H1 (cell line): ENCODE measurements around the gene LILRB3. TPM values are rescaled to one million over a fixed set of nuclear protein-coding genes. Genes with fewer than 3 reads are reported as not detected.

ENCODE experiments used
- CTCF ChIA-PET: fragments of 300-600 bp; sonication (Branson Sonifier 250); formaldehyde crosslinking; loops from one replicate; lab custom pipeline; 2021; ENCODE audit not compliant: partially characterized antibody; lab: Charles Lee
- POLR2A ChIA-PET: fragments of 300-600 bp; sonication (Branson Sonifier 250); formaldehyde crosslinking; loops from one replicate; lab custom pipeline; 2021; ENCODE audit warnings: inconsistent platforms; ENCODE audit not compliant: partially characterized antibody; lab: Charles Lee
- DNase-seq, 2 experiments: peaks; one replicate each; pipeline versions ENCODE4 v3.0.0 to v3.0.0-alpha.2; 2010 to 2022; ENCODE audit warnings: low spot score in 2 of 2, low read depth in 1 of 2, mixed read lengths in 1 of 2
- FAIRE-seq: peaks from 2 replicates; lab custom pipeline; 2011; peaks lifted over from hg19 to GRCh38; lab: Jason Lieb, UNC
- H2AFZ ChIP-seq: 2 replicates; pipeline ENCODE4 v1.8.1; 2012; ENCODE audit warnings: low read length, inconsistent platforms
- H2AK5ac ChIP-seq: 2 replicates; pipeline ENCODE4 v1.6.1; 2013; ENCODE audit warnings: low read depth, low read length
- H2BK120ac ChIP-seq: replicated peaks from 2 replicates; pipeline ENCODE3; 2013; ENCODE audit warnings: low read depth, low read length, inconsistent platforms
- H2BK12ac ChIP-seq: 2 replicates; pipeline ENCODE4 v1.6.1; 2013; ENCODE audit warnings: low read depth, low read length
- H2BK15ac ChIP-seq: 2 replicates; pipeline ENCODE4 v1.6.1; 2013; ENCODE audit warnings: low read length
- H2BK20ac ChIP-seq: 2 replicates; pipeline ENCODE4 v1.6.1; 2013; ENCODE audit warnings: low read length
- H2BK5ac ChIP-seq: 2 replicates; pipeline ENCODE4 v1.6.1; 2013; ENCODE audit warnings: low read depth, low read length
- H3K14ac ChIP-seq: 2 replicates; pipeline ENCODE4 v1.6.1; 2013; ENCODE audit warnings: inconsistent platforms; ENCODE audit not compliant: insufficient read length
- H3K18ac ChIP-seq: 2 replicates; pipeline ENCODE4 v1.6.1; 2013; ENCODE audit warnings: low read length; ENCODE audit errors: extremely low read depth
- H3K23ac ChIP-seq: 2 replicates; pipeline ENCODE4 v1.6.1; 2013; ENCODE audit warnings: inconsistent platforms; ENCODE audit not compliant: insufficient read length
- H3K23me2 ChIP-seq: 2 replicates; pipeline ENCODE4 v1.6.1; 2013; ENCODE audit warnings: low read depth, low read length
- H3K27ac ChIP-seq: 2 replicates; pipeline ENCODE4 v1.6.1; 2011; ENCODE audit warnings: low read depth, low read length, inconsistent platforms
- H3K27me3 ChIP-seq, 4 experiments: replicated peaks in 1 of 4; 1 replicate in 1 of 4; 2 replicates in 3 of 4; pipeline versions ENCODE4 v1.6.1 to v1.8.1; 2011 to 2013; ENCODE audit warnings: low read length in 3 of 4, mild to moderate bottlenecking in 3 of 4, inconsistent platforms in 2 of 4, mixed read lengths in 2 of 4, moderate library complexity in 1 of 4; ENCODE audit not compliant: control insufficient read depth in 3 of 4, insufficient read depth in 3 of 4; ENCODE audit errors: extremely low read depth in 1 of 4
- H3K36me3 ChIP-seq, 4 experiments: 2 replicates each; pipeline versions ENCODE4 v1.6.1 to v1.8.1; 2011 to 2013; ENCODE audit warnings: mild to moderate bottlenecking in 4 of 4, low read length in 3 of 4, moderate library complexity in 2 of 4, control low read depth in 1 of 4, inconsistent platforms in 1 of 4; ENCODE audit not compliant: insufficient read depth in 4 of 4, control insufficient read depth in 2 of 4
- H3K4ac ChIP-seq: replicated peaks from 2 replicates; pipeline ENCODE3; 2013; ENCODE audit warnings: low read length, low read depth, mixed read lengths, inconsistent platforms; ENCODE audit not compliant: insufficient read length
- H3K4me1 ChIP-seq, 4 experiments: replicated peaks in 1 of 4; 1 replicate in 1 of 4; 2 replicates in 3 of 4; pipeline versions ENCODE4 v1.6.1 to v1.8.1; 2011 to 2013; ENCODE audit warnings: low read length in 3 of 4, inconsistent platforms in 2 of 4, mixed read lengths in 1 of 4; ENCODE audit not compliant: insufficient read depth in 4 of 4, control insufficient read depth in 3 of 4
- H3K4me2 ChIP-seq, 2 experiments: 2 replicates each; pipeline versions ENCODE4 v1.6.1 to v1.8.1; 2011 to 2013; ENCODE audit warnings: low read depth in 2 of 2, low read length in 2 of 2, control low read depth in 1 of 2, inconsistent platforms in 1 of 2, mild to moderate bottlenecking in 1 of 2; ENCODE audit not compliant: insufficient read depth in 1 of 2
- H3K4me3 ChIP-seq, 4 experiments: fragments of 200-600, 300-600 bp in 1 of 4; sonication (generic), shearing (Covaris generic), sonication (Bioruptor Twin) in 1 of 4; 2 replicates each; pipeline versions ENCODE4 v1.5.1 to v1.8.1; 2011 to 2016; ENCODE audit warnings: low read length in 4 of 4, low read depth in 3 of 4, control low read depth in 2 of 4, inconsistent platforms in 2 of 4, mild to moderate bottlenecking in 2 of 4, mixed read lengths in 1 of 4, moderate library complexity in 1 of 4; ENCODE audit not compliant: insufficient read depth in 2 of 4; ENCODE audit errors: extremely low read depth in 1 of 4
- H3K56ac ChIP-seq: replicated peaks from 2 replicates; pipeline ENCODE3; 2013; ENCODE audit warnings: low read depth, mild to moderate bottlenecking, mixed read lengths, low read length, inconsistent platforms; ENCODE audit not compliant: insufficient read length
- H3K79me1 ChIP-seq: 2 replicates; pipeline ENCODE4 v1.6.1; 2013; ENCODE audit warnings: low read depth, low read length, control low read depth
- H3K79me2 ChIP-seq, 2 experiments: 2 replicates each; pipeline versions ENCODE4 v1.6.1 to v1.8.1; 2012 to 2013; ENCODE audit warnings: low read length in 2 of 2, mild to moderate bottlenecking in 2 of 2, inconsistent platforms in 1 of 2; ENCODE audit not compliant: insufficient read depth in 2 of 2, control insufficient read depth in 1 of 2
- H3K9ac ChIP-seq, 4 experiments: replicated peaks in 1 of 4; 1 replicate in 1 of 4; 2 replicates in 3 of 4; pipeline versions ENCODE4 v1.6.1 to v1.8.1; 2011 to 2013; ENCODE audit warnings: low read depth in 3 of 4, low read length in 3 of 4, control low read depth in 2 of 4, mild to moderate bottlenecking in 2 of 4, moderate library complexity in 2 of 4, inconsistent platforms in 1 of 4; ENCODE audit errors: extremely low read depth in 1 of 4
- H3K9me3 ChIP-seq, 2 experiments: 2 replicates each; pipeline versions ENCODE4 v1.6.1 to v1.8.1; 2012 to 2013; ENCODE audit warnings: mild to moderate bottlenecking in 2 of 2, moderate library complexity in 2 of 2, control low read depth in 1 of 2, inconsistent platforms in 1 of 2, low read depth in 1 of 2, low read length in 1 of 2, mixed read lengths in 1 of 2; ENCODE audit not compliant: insufficient read depth in 2 of 2
- H4K20me1 ChIP-seq, 2 experiments: replicated peaks in 1 of 2; 2 replicates each; pipeline versions ENCODE3 to v1.8.1; 2011 to 2013; ENCODE audit warnings: inconsistent platforms in 2 of 2, low read length in 2 of 2, mild to moderate bottlenecking in 1 of 2; ENCODE audit not compliant: insufficient read depth in 2 of 2, control insufficient read depth in 1 of 2
- H4K5ac ChIP-seq: 2 replicates; pipeline ENCODE4 v1.6.1; 2013; ENCODE audit warnings: low read length, low read depth, mixed read lengths, inconsistent platforms; ENCODE audit not compliant: insufficient read length
- H4K8ac ChIP-seq: 2 replicates; pipeline ENCODE4 v1.8.0; 2013; ENCODE audit warnings: mild to moderate bottlenecking, moderate library complexity, low read length, inconsistent platforms; ENCODE audit not compliant: insufficient read depth; ENCODE audit errors: extremely low read depth
- H4K91ac ChIP-seq: replicated peaks from 2 replicates; pipeline ENCODE3; 2013; ENCODE audit warnings: low read length, mixed read lengths, inconsistent platforms; ENCODE audit not compliant: insufficient read length
- KDM1A ChIP-seq: fragments of 200-600, 300-600 bp; sonication (generic); IDR thresholded peaks from 2 replicates; pipeline ENCODE4 v1.7.1; 2016; ENCODE audit warnings: mild to moderate bottlenecking, low read length, borderline replicate concordance
- NRF1 ChIP-seq: IDR thresholded peaks from 2 replicates; pipeline ENCODE4 v1.6.1; 2011; ENCODE audit warnings: mild to moderate bottlenecking, low read depth, low read length, improper control_type of control experiment
- PHF8 ChIP-seq: fragments of 200-600 bp; sonication (generic); conservative IDR thresholded peaks from 2 replicates; pipeline ENCODE4 v1.7.1; 2012; ENCODE audit warnings: low read depth, mild to moderate bottlenecking, inconsistent platforms, low read length, moderate library complexity
- POLR2A ChIP-seq, 2 experiments: IDR thresholded peaks; 1 replicate in 1 of 2; 2 replicates in 1 of 2; pipeline ENCODE4 v1.6.1; 2011; ENCODE audit warnings: low read depth in 2 of 2, low read length in 2 of 2, mild to moderate bottlenecking in 2 of 2; ENCODE audit errors: control extremely low read depth in 1 of 2
- RNF2 ChIP-seq: fragments of 200-900, 300-1000 bp; sonication (generic); IDR thresholded peaks from 2 replicates; pipeline ENCODE4 v1.7.1; 2016; ENCODE audit warnings: borderline replicate concordance, low read depth, mild to moderate bottlenecking, antibody characterized with exemption, low read length; ENCODE audit not compliant: poor library complexity, severe bottlenecking; ENCODE audit errors: missing control alignments
- SIX5 ChIP-seq: IDR thresholded peaks from 2 replicates; pipeline ENCODE4 v1.6.1; 2011; ENCODE audit warnings: mild to moderate bottlenecking, low read depth, low read length
- SP1 ChIP-seq: IDR thresholded peaks from 2 replicates; pipeline ENCODE4 v1.6.1; 2011; ENCODE audit warnings: low read depth, low read length
- SP4 ChIP-seq: IDR thresholded peaks from 2 replicates; pipeline ENCODE4 v1.6.1; 2012; ENCODE audit warnings: low read length, inconsistent platforms
- TAF1 ChIP-seq: IDR thresholded peaks from 2 replicates; pipeline ENCODE4 v1.6.1; 2011; ENCODE audit warnings: mild to moderate bottlenecking, low read depth, low read length
- TBP ChIP-seq: IDR thresholded peaks from 2 replicates; pipeline ENCODE4 v1.6.1; 2011; ENCODE audit warnings: low read depth, low read length, improper control_type of control experiment
- WGBS, 2 experiments: shearing (Covaris generic) in 1 of 2; methylation state at CpG; one replicate each; pipeline versions ENCODE4 v1.1.6 to v1.1.7; 2013 to 2015; ENCODE audit warnings: low lambda C conversion rate in 2 of 2, mixed read lengths in 2 of 2, inconsistent platforms in 1 of 2, low coverage in 1 of 2, missing lambda C conversion rate in 1 of 2; ENCODE audit not compliant: insufficient replicate concordance in 2 of 2, insufficient coverage in 1 of 2, insufficient read length in 1 of 2; ENCODE audit errors: extremely low coverage in 1 of 2, missing lambda C conversion rate in 1 of 2; 5-methylcytosine and 5-hydroxymethylcytosine counted together
- polyA plus RNA-seq, 7 experiments: library from polyadenylated mRNA; depleted of rRNA in 3 of 7; stranded (reverse) in 5 of 7; unstranded in 2 of 7; fragments of >200 nt in 5 of 7; fragments of 200-250 nt in 2 of 7; gene quantifications; 1 replicate in 5 of 7; 2 replicates in 1 of 7; 4 replicates in 1 of 7; pipeline versions ENCODE4 v1.2.1 to v1.2.3, GENCODE V29; 2011 to 2013; ENCODE audit warnings: missing spikeins in 2 of 7, mixed read lengths in 2 of 7
- total RNA-seq: library from RNA; stranded (reverse); fragmentation: NEBNext Ultra II Directional; extraction: Animal tissue kit (Norgen Biotek cat#: 25700); gene quantifications from 2 replicates; pipeline ENCODE4 v1.2.1, GENCODE V29; 2021
- TF ChIP-seq, protein P1 (sequence below): IDR thresholded peaks from 2 replicates; pipeline ENCODE4 v1.6.1; 2012; ENCODE audit warnings: inconsistent platforms

Gene LILRB3
- total and polyA plus RNA-seq, 2 of the 8 experiments (the other 6 are each of a cell fraction or from before 2014, with no cell fraction given), result not detected

DNA sequence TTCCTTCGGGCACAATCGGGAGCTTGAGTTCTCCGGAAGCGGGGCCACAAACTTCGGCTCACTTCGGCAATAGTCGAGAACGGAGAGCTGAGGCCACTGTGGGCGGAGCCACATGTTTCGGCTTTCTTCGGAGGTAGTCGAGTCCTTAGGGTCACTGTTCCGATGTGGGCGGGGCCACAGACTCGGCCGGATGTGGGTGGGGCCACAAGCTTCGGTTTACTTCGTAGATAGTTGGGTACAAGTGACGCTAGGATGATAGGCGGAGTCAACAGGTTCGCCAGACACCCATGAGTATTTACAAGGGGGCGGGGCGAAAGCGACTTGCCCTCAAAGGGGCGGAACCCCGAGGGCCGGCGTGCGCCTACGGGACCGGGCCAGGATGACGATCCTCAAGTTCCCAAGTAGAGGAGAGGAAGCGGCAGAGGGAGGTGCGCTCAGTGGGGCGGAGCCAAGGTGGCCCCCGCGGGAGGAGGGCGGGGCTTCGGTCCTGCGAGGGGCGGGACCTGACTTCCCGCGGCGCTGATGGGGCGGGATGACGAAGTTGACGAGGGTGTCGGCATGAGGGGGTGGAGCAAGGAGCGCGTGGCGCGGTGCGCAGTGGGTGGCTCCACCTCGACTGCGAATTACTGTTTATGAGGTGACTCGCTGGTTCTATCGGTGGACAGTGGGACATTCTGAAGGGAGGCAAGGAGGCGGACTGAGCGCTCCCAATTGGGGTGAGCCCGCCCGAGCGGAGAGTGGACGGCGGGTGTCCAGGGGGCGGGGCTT lies 32.9 kb downstream of the LILRB3 start:
- POLR2A ChIA-PET, result interaction anchor here (0.6 to 28.7 kb wide), 14 partner anchors 10 to 238 kb away, joined by 3 to 909 read pairs (median 6); partner anchors contain the start of genes CNOT3, LENG1, RPS9 and TMC4
- peak overlapping the region; percentile 100 for H2BK5ac ChIP-seq
- peak overlapping the region; percentile 97 for H4K5ac ChIP-seq
- peak overlapping the region; percentile 99 for H3K27ac ChIP-seq
- no peaks in the 10 kb centered on the region for H3K27me3 ChIP-seq
- peak overlapping the region; percentile 67 to 96 (median 83) for H3K4me3 ChIP-seq
- H3K79me1 ChIP-seq, result peaks cover 13% of the 10 kb centered on the region
- CTCF ChIA-PET, result interaction anchor here (0.5 to 2.3 kb wide), 9 partner anchors 9 to 202 kb away, joined by 3 to 7 read pairs (median 4); no protein-coding TSS in a partner anchor
- H3K56ac ChIP-seq, result peak overlapping the region; percentile 93
- H3K23ac ChIP-seq, result no peak overlapping the region
- H3K14ac ChIP-seq, result no peak overlapping the region
- H2BK15ac ChIP-seq, result peak overlapping the region; percentile 94; the same call in 1 of the 2 replicates
- H4K8ac ChIP-seq, result peak overlapping the region; percentile 99
- DNase-seq (peak; percentile 100), FAIRE-seq (peak; percentile 96)
- H3K4me2 ChIP-seq, result peak overlapping the region; percentile 77 to 97
- H2BK20ac ChIP-seq, result no peak overlapping the region
- peaks cover 0 to 10% of the 10 kb centered on the region in 2 experiments for H4K20me1 ChIP-seq
- H3K18ac ChIP-seq, result peak overlapping the region; percentile 99
- peaks cover 4 to 21% (median 7%) of the 10 kb centered on the region in 4 experiments; a peak in 7 of 8 replicates for H3K36me3 ChIP-seq
- peak overlapping the region; percentile 86 for H4K91ac ChIP-seq
- H2AFZ ChIP-seq, result peak overlapping the region; percentile 85; the same call in 1 of the 2 replicates
- WGBS, 2 experiments, result 1% methylated on average over 46 of the region's 65 CpGs; no CpG with 5 or more reads in 1 of the 2 experiments
- peak overlapping the region; percentile 100 for H2BK12ac ChIP-seq
- H2AK5ac ChIP-seq, result no peak overlapping the region
- H3K23me2 ChIP-seq, result peaks cover 11% of the 10 kb centered on the region
- H3K79me2 ChIP-seq, result peaks cover 3 to 32% of the 10 kb centered on the region in 2 experiments; a peak in 3 of 4 replicates
- no peaks in the 10 kb centered on the region for H3K9me3 ChIP-seq
- peak overlapping the region; percentile 67 to 99 (median 93) for H3K9ac ChIP-seq
- peaks cover 3 to 12% (median 7%) of the 10 kb centered on the region in 4 experiments; a peak in 5 of 7 replicates for H3K4me1 ChIP-seq
- peak overlapping the region; percentile 30 for H3K4ac ChIP-seq
- H2BK120ac ChIP-seq, result peak overlapping the region; percentile 50
- TF ChIP-seq SIX5, result no peak
- TF ChIP-seq TAF1, result peak; percentile 69; the same call in 1 of the 2 replicates
- TF ChIP-seq, protein P1, sequence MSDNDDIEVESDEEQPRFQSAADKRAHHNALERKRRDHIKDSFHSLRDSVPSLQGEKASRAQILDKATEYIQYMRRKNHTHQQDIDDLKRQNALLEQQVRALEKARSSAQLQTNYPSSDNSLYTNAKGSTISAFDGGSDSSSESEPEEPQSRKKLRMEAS, result peak; percentile 89
- peak; percentile 94 for TF ChIP-seq SP4
- TF ChIP-seq RNF2, result no peak
- TF ChIP-seq TBP, result peak; percentile 5; the same call in 1 of the 2 replicates
- peak; percentile 73 to 79; a peak in 2 of 3 replicates for TF ChIP-seq POLR2A (IDR thresholded peaks at IDR 0.05; ENCODE audit: control extremely low read depth in 1 of 2, low read depth in 2 of 2, low read length in 2 of 2)
- TF ChIP-seq NRF1, result peak; percentile 16; the same call in 1 of the 2 replicates
- TF ChIP-seq KDM1A, result no peak
- peak; percentile 85 for TF ChIP-seq PHF8
- TF ChIP-seq SP1, result peak; percentile 23; the same call in 1 of the 2 replicates
